Endothelial cell of umbilical vein (primary cell): ENCODE measurements around the gene PSME3IP1. TPM values are rescaled to one million over a fixed set of nuclear protein-coding genes. Genes with fewer than 3 reads are reported as not detected.

Experiments used
- BruUV-seq: library from RNA; stranded (reverse); fragments of 400-500 nt; replicated peaks from 2 replicates; lab custom pipeline; 2021; lab: Mats Ljungman, UMichigan
- CTCF ChIA-PET: fragments of 300-600, 350-600 bp; sonication (Branson Sonifier 250); formaldehyde crosslinking; loops from one replicate; lab custom pipeline; 2021; ENCODE audit warnings: antibody characterized with exemption, inconsistent platforms; lab: Charles Lee
- POLR2A ChIA-PET: fragments of 300-600, 350-600 bp; sonication (Branson Sonifier 250); formaldehyde crosslinking; loops from one replicate; lab custom pipeline; 2021; ENCODE audit warnings: antibody characterized with exemption, inconsistent platforms; lab: Charles Lee
- DNase-seq: peaks from one replicate; pipeline ENCODE4 v3.0.0-alpha.2; 2011; ENCODE audit warnings: low read depth, low spot score
- FAIRE-seq: peaks from 2 replicates; lab custom pipeline; 2011; peaks lifted over from hg19 to GRCh38; lab: Jason Lieb, UNC
- H2AFZ ChIP-seq: 2 replicates; pipeline ENCODE4 v1.6.0; 2012; ENCODE audit warnings: low read depth, low read length, control low read depth, inconsistent platforms
- H3K27ac ChIP-seq: 2 replicates; pipeline ENCODE4 v1.5.1; 2011; ENCODE audit warnings: low read depth, mild to moderate bottlenecking, control low read depth, low read length, moderate library complexity; ENCODE audit not compliant: insufficient read depth
- H3K27me3 ChIP-seq, 2 experiments: 2 replicates each; pipeline versions ENCODE4 v1.6.0 to v1.6.1; 2011; ENCODE audit warnings: low read length in 2 of 2, mixed read lengths in 1 of 2; ENCODE audit not compliant: control insufficient read depth in 2 of 2, insufficient read depth in 2 of 2
- H3K36me3 ChIP-seq, 2 experiments: 2 replicates in 1 of 2; 3 replicates in 1 of 2; pipeline ENCODE4 v1.5.1; 2011; ENCODE audit warnings: low read length in 2 of 2, mild to moderate bottlenecking in 1 of 2, moderate library complexity in 1 of 2; ENCODE audit not compliant: control insufficient read depth in 2 of 2, insufficient read depth in 2 of 2; ENCODE audit errors: extremely low read depth in 1 of 2
- H3K4me1 ChIP-seq: 3 replicates; pipeline ENCODE4 v1.5.1; 2011; ENCODE audit warnings: mild to moderate bottlenecking, low read length; ENCODE audit not compliant: control insufficient read depth, insufficient read depth; ENCODE audit errors: extremely low read depth
- H3K4me2 ChIP-seq: 2 replicates; pipeline ENCODE4 v1.6.1; 2011; ENCODE audit warnings: low read length, control low read depth, mixed read lengths; ENCODE audit not compliant: insufficient read depth
- H3K4me3 ChIP-seq, 3 experiments: fragments of 200-600 bp in 1 of 3; sonication (generic), shearing (Covaris generic) in 1 of 3; replicated peaks in 1 of 3; 2 replicates each; pipeline ENCODE4 v1.5.1; 2011 to 2016; ENCODE audit warnings: control low read depth in 3 of 3, low read length in 3 of 3, mild to moderate bottlenecking in 2 of 3, inconsistent platforms in 1 of 3, low read depth in 1 of 3, moderate library complexity in 1 of 3; ENCODE audit not compliant: insufficient read depth in 1 of 3
- H3K79me2 ChIP-seq: 2 replicates; pipeline ENCODE4 v1.6.0; 2012; ENCODE audit warnings: low read length, inconsistent platforms; ENCODE audit not compliant: control insufficient read depth, insufficient read depth
- H3K9ac ChIP-seq: replicated peaks from 2 replicates; pipeline ENCODE3; 2011; ENCODE audit warnings: low read length, control low read depth; ENCODE audit not compliant: insufficient read depth; ENCODE audit errors: extremely low read depth
- H3K9me1 ChIP-seq: replicated peaks from 3 replicates; pipeline ENCODE4 v1.6.0; 2011; ENCODE audit warnings: mild to moderate bottlenecking, low read length; ENCODE audit not compliant: control insufficient read depth, insufficient read depth; ENCODE audit errors: extremely low read depth
- H3K9me3 ChIP-seq: replicated peaks from 2 replicates; pipeline ENCODE4 v1.5.1; 2012; ENCODE audit warnings: low read length, inconsistent platforms; ENCODE audit not compliant: control insufficient read depth, insufficient read depth
- H4K20me1 ChIP-seq: replicated peaks from 2 replicates; pipeline ENCODE3; 2011; ENCODE audit warnings: mild to moderate bottlenecking, low read length; ENCODE audit not compliant: control insufficient read depth, insufficient read depth; ENCODE audit errors: extremely low read depth
- CTCF ChIP-seq, 2 donors: IDR thresholded peaks; 1 replicate in 1 of 2; 2 replicates in 1 of 2; pipeline ENCODE4 v1.5.1; 2011; ENCODE audit warnings: low read length in 2 of 2, mild to moderate bottlenecking in 2 of 2, moderate library complexity in 2 of 2, control low read depth in 1 of 2, inconsistent platforms in 1 of 2, low read depth in 1 of 2; ENCODE audit not compliant: insufficient read depth in 1 of 2; ENCODE audit errors: extremely low read depth in 1 of 2
- EZH2 ChIP-seq: IDR thresholded peaks from 2 replicates; pipeline ENCODE4 v1.6.1; 2012; ENCODE audit warnings: borderline replicate concordance, low read depth, mild to moderate bottlenecking, moderate library complexity, low read length, inconsistent platforms; ENCODE audit not compliant: severe bottlenecking
- FOS ChIP-seq: IDR thresholded peaks from 2 replicates; pipeline ENCODE4 v1.6.1; 2011; ENCODE audit warnings: mild to moderate bottlenecking, low read length, moderate library complexity, borderline replicate concordance; ENCODE audit not compliant: insufficient read depth
- GATA2 ChIP-seq: IDR thresholded peaks from 2 replicates; pipeline ENCODE4 v1.7.0; 2011; ENCODE audit warnings: low read depth, mild to moderate bottlenecking, moderate library complexity, mixed read lengths, low read length; ENCODE audit not compliant: insufficient read length, insufficient read depth
- JUN ChIP-seq: IDR thresholded peaks from 2 replicates; pipeline ENCODE4 v1.6.1; 2011; ENCODE audit warnings: borderline replicate concordance, low read depth; ENCODE audit not compliant: insufficient read length, insufficient read depth
- MAX ChIP-seq: IDR thresholded peaks from 2 replicates; pipeline ENCODE4 v1.6.1; 2011; ENCODE audit not compliant: insufficient read depth, insufficient read length
- MYC ChIP-seq: IDR thresholded peaks from one replicate; pipeline ENCODE4 v1.6.1; 2011; ENCODE audit warnings: mild to moderate bottlenecking, low read depth, low read length
- POLR2AphosphoS5 ChIP-seq: IDR thresholded peaks from 2 replicates; pipeline ENCODE4 v1.6.1; 2012; ENCODE audit warnings: low read depth, mild to moderate bottlenecking, control low read depth, low read length, moderate library complexity; ENCODE audit not compliant: insufficient read depth
- dilution Hi-C: fragments of 300-500 bp; cut with MboI; formaldehyde crosslinking; loops from one replicate; pipeline ENCODE4 v1.15.0; 2019; ENCODE audit warnings: low sequenced_read_pairs; ENCODE audit not compliant: extremely low pct_ligation_motif_present
- intact Hi-C: fragments of 100-400 bp; cut with micrococcal nuclease; formaldehyde crosslinking; loops from one replicate; pipeline ENCODE4 v1.10.0; 2022
- polyA plus RNA-seq, 4 experiments: library from polyadenylated mRNA; depleted of rRNA in 3 of 4; stranded (reverse) in 3 of 4; unstranded in 1 of 4; fragments of >200 nt; gene quantifications; 2 replicates each; pipeline versions ENCODE4 v1.2.1 to v1.2.3, GENCODE V29; 2011 to 2012; ENCODE audit warnings: missing spikeins in 1 of 4
- total RNA-seq: library from RNA; stranded (reverse); gene quantifications from 2 replicates; pipeline ENCODE4 v1.2.3, GENCODE V29; 2021

Gene PSME3IP1
- total and polyA plus RNA-seq, 2 donors (not counting 3 experiments of a cell fraction or from before 2014, with no cell fraction given), result 86.2 to 91.8 TPM

- no peak overlapping the region for H2AFZ ChIP-seq
- H4K20me1 ChIP-seq, result no peaks in the 10 kb centered on the region
- H3K79me2 ChIP-seq, result peaks cover 2% of the 10 kb centered on the region
- H3K27ac ChIP-seq, result no peak overlapping the region
- ChIA-PET CTCF (no interaction called here), POLR2A (no interaction called here)
- H3K4me2 ChIP-seq, result no peak overlapping the region
- FAIRE-seq (no peak), DNase-seq (no peak)
- no peaks in the 10 kb centered on the region for H3K9me3 ChIP-seq
- no peaks in the 10 kb centered on the region for H3K9me1 ChIP-seq
- intact Hi-C loops, result no loop called here
- no peaks in the 10 kb centered on the region for H3K27me3 ChIP-seq
- TF ChIP-seq MAX (no peak), FOS (no peak), CTCF (IDR thresholded peaks at IDR 0.05; ENCODE audit: extremely low read depth in 1 of 2, insufficient read depth in 1 of 2, low read depth in 1 of 2, low read length in 2 of 2) (no peak), MYC (no peak), GATA2 (no peak), JUN (no peak), POLR2AphosphoS5 (no peak), EZH2 (no peak)
- H3K4me1 ChIP-seq, result no peaks in the 10 kb centered on the region
- BruUV-seq, result no TSS peak
- H3K36me3 ChIP-seq, result peaks cover 21 to 22% of the 10 kb centered on the region in 2 experiments
- dilution Hi-C loops, result no loop called here
- H3K4me3 ChIP-seq, result no peak overlapping the region
- H3K9ac ChIP-seq, result no peak overlapping the region
Measured at GRCh38 chr16:57209780-57210179, 23.9 kb upstream of the PSME3IP1 start.
